ENCODE results near the gene IL1A.

DNA sequence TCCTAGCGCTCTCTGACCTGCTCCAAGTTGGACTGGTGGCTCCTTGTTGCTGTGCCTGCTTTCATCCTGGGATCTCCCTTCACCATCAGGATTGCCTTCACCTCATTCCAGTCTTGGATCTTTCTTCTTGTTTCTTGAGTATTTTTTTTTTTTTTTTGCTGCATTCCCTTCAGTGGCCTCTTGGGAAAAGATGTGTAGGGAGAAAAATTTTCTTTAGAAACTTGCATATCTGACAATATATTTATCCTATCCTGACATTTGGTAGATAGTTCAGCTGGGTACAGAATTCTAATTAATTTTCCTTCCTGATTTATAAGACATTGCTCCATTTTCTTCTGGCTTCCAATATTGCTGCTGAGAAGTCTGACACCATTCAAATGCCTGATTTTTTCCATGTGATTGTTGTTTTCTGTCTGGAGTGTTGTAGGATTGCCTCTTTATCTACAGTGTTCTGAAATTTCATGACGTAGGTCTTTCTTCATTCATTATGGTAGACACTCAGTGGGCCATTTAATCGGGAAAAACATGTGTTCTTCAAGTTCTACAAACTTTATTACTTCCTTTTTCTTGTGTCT is 23.0 kb upstream of the IL1A start:
- TF ChIP-seq CHD2 (IDR thresholded peaks at IDR 0.05; ENCODE audit: low read depth, low read length), result no peak
- TF ChIP-seq, protein P1, sequence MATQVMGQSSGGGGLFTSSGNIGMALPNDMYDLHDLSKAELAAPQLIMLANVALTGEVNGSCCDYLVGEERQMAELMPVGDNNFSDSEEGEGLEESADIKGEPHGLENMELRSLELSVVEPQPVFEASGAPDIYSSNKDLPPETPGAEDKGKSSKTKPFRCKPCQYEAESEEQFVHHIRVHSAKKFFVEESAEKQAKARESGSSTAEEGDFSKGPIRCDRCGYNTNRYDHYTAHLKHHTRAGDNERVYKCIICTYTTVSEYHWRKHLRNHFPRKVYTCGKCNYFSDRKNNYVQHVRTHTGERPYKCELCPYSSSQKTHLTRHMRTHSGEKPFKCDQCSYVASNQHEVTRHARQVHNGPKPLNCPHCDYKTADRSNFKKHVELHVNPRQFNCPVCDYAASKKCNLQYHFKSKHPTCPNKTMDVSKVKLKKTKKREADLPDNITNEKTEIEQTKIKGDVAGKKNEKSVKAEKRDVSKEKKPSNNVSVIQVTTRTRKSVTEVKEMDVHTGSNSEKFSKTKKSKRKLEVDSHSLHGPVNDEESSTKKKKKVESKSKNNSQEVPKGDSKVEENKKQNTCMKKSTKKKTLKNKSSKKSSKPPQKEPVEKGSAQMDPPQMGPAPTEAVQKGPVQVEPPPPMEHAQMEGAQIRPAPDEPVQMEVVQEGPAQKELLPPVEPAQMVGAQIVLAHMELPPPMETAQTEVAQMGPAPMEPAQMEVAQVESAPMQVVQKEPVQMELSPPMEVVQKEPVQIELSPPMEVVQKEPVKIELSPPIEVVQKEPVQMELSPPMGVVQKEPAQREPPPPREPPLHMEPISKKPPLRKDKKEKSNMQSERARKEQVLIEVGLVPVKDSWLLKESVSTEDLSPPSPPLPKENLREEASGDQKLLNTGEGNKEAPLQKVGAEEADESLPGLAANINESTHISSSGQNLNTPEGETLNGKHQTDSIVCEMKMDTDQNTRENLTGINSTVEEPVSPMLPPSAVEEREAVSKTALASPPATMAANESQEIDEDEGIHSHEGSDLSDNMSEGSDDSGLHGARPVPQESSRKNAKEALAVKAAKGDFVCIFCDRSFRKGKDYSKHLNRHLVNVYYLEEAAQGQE (IDR thresholded peaks at IDR 0.05; ENCODE audit: borderline replicate concordance), result no peak
- TF ChIP-seq, protein P1 (CRISPR knock-in tag; IDR thresholded peaks at IDR 0.05; ENCODE audit: low read depth), result no peak
- TF ChIP-seq, protein P2, sequence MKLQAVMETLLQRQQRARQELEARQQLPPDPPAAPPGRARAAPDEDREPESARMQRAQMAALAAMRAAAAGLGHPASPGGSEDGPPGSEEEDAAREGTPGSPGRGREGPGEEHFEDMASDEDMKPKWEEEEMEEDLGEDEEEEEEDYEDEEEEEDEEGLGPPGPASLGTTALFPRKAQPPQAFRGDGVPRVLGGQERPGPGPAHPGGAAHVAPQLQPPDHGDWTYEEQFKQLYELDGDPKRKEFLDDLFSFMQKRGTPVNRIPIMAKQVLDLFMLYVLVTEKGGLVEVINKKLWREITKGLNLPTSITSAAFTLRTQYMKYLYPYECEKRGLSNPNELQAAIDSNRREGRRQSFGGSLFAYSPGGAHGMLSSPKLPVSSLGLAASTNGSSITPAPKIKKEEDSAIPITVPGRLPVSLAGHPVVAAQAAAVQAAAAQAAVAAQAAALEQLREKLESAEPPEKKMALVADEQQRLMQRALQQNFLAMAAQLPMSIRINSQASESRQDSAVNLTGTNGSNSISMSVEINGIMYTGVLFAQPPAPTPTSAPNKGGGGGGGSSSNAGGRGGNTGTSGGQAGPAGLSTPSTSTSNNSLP (IDR thresholded peaks at IDR 0.05; ENCODE audit: borderline replicate concordance, low read depth, low read length), result no peak
- TF ChIP-seq, protein P3, sequence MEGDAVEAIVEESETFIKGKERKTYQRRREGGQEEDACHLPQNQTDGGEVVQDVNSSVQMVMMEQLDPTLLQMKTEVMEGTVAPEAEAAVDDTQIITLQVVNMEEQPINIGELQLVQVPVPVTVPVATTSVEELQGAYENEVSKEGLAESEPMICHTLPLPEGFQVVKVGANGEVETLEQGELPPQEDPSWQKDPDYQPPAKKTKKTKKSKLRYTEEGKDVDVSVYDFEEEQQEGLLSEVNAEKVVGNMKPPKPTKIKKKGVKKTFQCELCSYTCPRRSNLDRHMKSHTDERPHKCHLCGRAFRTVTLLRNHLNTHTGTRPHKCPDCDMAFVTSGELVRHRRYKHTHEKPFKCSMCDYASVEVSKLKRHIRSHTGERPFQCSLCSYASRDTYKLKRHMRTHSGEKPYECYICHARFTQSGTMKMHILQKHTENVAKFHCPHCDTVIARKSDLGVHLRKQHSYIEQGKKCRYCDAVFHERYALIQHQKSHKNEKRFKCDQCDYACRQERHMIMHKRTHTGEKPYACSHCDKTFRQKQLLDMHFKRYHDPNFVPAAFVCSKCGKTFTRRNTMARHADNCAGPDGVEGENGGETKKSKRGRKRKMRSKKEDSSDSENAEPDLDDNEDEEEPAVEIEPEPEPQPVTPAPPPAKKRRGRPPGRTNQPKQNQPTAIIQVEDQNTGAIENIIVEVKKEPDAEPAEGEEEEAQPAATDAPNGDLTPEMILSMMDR (IDR thresholded peaks at IDR 0.05 in 2 of 3, conservative IDR thresholded peaks at IDR 0.05 in 1 of 3; ENCODE audit: insufficient read depth in 2 of 3, low read depth in 1 of 3, low read length in 3 of 3), result no peak
- no peak for TF ChIP-seq IRF2 (CRISPR knock-in tag; IDR thresholded peaks at IDR 0.05)
- no peak for TF ChIP-seq EP300 (IDR thresholded peaks at IDR 0.05; ENCODE audit: low read length)
- no peak for TF ChIP-seq PHF20 (IDR thresholded peaks at IDR 0.05; ENCODE audit: partially characterized antibody)
- no peak for TF ChIP-seq SIN3B (IDR thresholded peaks at IDR 0.05; ENCODE audit: low read depth)
- no peak for TF ChIP-seq YY1 (IDR thresholded peaks at IDR 0.05; ENCODE audit: borderline replicate concordance in 1 of 3, control insufficient read depth in 1 of 3, extremely low read depth in 1 of 3, insufficient read depth in 3 of 3, insufficient read length in 1 of 3, insufficient replicate concordance in 2 of 3, low read depth in 1 of 3, low read length in 2 of 3)
- TF ChIP-seq, protein P4, sequence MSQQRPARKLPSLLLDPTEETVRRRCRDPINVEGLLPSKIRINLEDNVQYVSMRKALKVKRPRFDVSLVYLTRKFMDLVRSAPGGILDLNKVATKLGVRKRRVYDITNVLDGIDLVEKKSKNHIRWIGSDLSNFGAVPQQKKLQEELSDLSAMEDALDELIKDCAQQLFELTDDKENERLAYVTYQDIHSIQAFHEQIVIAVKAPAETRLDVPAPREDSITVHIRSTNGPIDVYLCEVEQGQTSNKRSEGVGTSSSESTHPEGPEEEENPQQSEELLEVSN (IDR thresholded peaks at IDR 0.05; ENCODE audit: borderline replicate concordance in 1 of 2, extremely low read depth in 1 of 2, insufficient read depth in 1 of 2, insufficient read length in 1 of 2, low read depth in 1 of 2, low read length in 1 of 2, poor library complexity in 1 of 2, severe bottlenecking in 1 of 2), result no peak
- TF ChIP-seq MXI1 (IDR thresholded peaks at IDR 0.05; ENCODE audit: low read depth, low read length), result no peak
- TF ChIP-seq ZNF23 (CRISPR knock-in tag; IDR thresholded peaks at IDR 0.05), result no peak
- no peak for TF ChIP-seq SIN3A (IDR thresholded peaks at IDR 0.05; ENCODE audit: borderline replicate concordance in 2 of 2, control insufficient read depth in 1 of 2, low read depth in 2 of 2, low read length in 2 of 2)
- TF ChIP-seq SP1 (CRISPR knock-in tag; IDR thresholded peaks at IDR 0.05), result no peak

Measured in K562 (cell line).